Measurements from ENCODE around the gene ERICH4.
"Not testable (repeated sequence)": the region's sequence is repeated elsewhere in the genome, so short reads cannot be mapped to it uniquely, and the experiment has no call there.

ERICH4 gene

DNA sequence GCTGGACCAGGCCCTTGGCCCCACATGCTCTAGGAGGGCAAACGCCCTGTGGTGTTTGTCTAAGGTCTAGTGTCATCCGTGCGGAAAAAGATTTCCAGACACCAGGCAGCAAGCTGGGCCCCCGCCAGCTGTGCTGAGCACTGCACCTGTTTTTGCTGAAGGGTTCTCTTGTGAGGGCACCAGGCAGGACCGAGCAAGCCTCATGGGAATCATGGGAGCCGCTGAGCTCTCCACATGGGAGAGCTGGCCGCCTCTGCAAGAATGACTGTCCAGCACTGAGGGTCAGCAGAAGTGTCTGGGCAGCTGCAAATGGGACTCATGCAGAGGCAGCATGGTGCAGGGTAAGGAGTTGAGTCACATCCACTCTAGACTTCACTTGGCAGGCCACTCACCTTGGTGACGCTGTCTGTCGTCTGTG, 27.8 kb upstream of the ERICH4 start:
- DNase-seq: no peak

DNA sequence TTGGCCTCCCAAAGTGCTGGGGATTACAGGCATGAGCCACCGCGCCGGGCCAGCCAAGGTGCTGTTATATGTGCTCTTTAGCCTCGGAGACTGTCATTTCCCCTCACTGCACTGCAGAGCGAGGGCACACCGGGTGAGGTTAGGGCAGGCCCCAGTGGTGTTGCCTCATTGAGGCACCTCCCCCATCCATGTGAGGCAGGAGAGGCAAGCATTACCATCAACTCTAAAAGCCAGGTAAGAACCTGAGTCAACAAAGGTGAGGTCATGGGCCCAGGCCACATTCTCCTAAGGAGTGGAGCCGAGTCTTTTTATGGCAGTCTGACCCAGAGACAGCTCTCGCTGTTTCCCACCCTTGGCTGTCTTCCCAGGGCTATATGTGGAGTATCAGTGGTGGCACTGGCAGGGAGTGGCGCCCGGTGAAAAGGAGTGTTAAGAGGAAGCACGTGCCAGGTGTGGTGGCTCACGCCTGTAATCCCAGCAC, 26.7 kb upstream of the ERICH4 start:
- DNase-seq: no peak

- peak; percentile 16 to 79 for DNase-seq
Measured at GRCh38 chr19:41420101-41420880, 22.7 kb upstream of the ERICH4 start.

DNA sequence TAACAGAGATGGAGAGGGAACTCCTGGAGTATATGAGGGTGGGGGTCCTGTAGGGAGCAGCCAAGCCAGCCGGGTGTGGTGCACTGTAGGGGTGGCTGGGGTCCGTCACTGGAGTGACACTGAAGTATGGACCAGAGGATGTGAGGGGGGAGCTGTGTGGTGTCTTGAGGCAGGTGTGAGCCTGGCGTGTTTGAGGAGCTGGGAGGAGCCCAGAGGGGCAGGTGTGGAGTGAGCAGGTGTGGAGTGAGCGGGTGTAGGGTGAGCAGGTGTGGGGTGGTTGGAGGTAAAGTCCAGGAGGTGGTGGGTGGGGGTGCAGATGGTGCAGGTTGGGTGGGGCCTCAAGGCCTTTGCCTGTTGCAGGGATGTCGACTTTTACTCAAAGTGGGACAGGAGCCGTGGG, 21.6 kb upstream of the ERICH4 start:
- DNase-seq: no peak

GRCh38 chr19:41421973-41422372, 21.0 kb upstream of the ERICH4 start:
- no peak for DNase-seq

DNA sequence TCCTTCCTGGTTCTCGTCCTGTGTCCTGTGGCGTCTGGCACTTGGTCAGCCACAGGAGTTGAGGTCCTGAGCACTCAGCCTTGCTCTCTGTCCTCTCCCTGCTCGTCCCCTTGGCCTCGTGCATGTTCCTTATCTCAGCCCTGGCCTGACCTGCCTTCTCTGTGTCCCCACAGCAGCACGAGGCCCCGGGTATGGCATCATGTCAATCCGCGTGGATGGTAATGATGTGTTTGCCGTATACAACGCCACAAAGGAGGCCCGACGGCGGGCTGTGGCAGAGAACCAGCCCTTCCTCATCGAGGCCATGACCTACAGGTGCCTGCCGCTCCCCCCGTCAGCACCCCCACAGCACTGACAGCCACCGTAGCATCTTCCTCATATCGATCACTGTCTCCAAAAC, 20.5 kb upstream of the ERICH4 start:
- DNase-seq: no peak

DNA sequence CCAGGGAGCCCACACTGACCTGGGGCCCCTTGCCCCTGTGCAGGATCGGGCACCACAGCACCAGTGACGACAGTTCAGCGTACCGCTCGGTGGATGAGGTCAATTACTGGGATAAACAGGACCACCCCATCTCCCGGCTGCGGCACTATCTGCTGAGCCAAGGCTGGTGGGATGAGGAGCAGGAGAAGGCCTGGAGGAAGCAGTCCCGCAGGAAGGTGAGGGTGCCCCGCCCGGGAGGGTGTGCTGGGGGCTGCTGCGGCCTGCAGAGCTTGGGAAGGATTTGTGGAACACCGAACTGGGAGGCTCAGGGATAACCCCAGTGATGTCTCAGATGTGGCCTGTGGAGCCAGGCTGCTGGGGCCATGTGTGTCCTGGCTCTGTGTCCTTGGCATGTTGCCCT, 20.0 kb upstream of the ERICH4 start:
- DNase-seq: no peak

GRCh38 chr19:41424335-41425173, 18.4 kb upstream of the ERICH4 start:
- DNase-seq: no peak

DNA sequence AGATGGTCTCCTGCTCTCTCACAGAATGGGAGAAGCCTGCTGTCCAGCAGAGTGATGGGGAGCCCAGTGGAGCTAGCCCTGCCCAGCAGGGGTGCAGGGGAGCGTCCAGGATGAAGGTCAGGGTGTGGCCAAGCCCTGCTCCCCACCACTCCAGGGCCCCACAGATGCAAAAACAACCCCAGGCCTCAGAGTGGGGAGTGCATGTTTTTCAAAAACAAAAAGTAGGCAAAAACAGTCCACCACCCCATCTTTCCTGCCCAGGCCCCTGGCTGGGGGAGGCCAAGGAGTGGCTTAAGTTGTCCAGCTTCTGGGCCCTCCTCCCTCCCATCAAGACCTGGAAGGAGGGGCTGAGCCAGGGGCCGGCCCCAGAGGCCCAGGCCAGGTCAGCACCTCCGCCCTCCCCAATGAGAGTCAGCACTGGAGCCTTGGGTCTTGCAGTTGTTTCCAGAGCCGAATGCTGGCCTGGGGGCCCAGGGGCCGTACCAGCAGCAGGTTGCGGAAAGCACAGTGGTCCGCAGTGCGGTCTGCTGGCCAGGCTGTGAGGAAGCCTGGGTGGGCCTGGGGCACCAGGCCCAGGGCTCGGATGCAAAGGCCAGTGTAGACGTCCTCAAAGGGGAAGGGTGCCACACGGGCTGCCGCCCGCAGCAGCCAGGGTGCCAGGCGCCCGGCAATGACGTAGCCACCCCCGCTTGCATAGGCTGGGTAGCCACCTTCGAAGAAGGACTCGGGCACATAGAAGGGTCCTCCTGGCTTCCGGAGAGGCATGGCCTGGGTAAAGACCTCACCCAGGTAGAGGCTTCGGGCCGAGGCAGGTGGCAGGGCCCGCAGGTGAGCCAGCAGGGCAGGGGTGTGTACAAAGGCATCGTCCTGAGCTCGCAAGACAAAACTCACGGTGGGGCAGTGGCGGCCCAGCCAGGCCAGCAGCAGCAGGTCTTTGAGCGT, 17.5 kb upstream of the ERICH4 start:
- DNase-seq: no peak

- no peak for DNase-seq
Measured at GRCh38 chr19:41426116-41426841, 16.7 kb upstream of the ERICH4 start.

GRCh38 chr19:41426952-41427646, 15.9 kb upstream of the ERICH4 start, which contains the start of gene B3GNT8:
Gene B3GNT8, minus strand, starts transcription at chr19:41427374. Its CDS starts 596 bp downstream, at chr19:41426778.
- peak; percentile 51 to 60 for DNase-seq

GRCh38 chr19:41427647-41428480, 15.1 kb upstream of the ERICH4 start:
- DNase-seq: peak; percentile 51 to 53

DNA sequence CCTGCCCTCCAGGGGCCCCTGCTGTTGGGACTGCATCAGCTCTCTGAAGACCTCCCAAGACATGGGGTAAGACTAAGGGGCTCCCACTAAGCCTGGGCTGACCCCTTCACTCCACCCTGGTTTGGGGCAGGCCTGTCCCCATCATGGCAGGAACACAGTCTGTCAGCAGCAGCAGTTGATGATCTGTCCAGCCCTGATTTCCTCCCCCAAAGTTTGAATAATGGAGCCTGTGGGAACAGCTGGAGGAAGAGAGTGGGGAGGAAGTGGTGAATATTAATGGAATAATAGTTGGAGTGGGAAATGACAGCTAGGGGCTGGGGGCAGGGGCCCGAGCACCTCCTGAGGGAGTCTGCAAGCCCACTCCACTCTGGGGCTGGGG, 14.5 kb upstream of the ERICH4 start:
- DNase-seq: no peak

DNA sequence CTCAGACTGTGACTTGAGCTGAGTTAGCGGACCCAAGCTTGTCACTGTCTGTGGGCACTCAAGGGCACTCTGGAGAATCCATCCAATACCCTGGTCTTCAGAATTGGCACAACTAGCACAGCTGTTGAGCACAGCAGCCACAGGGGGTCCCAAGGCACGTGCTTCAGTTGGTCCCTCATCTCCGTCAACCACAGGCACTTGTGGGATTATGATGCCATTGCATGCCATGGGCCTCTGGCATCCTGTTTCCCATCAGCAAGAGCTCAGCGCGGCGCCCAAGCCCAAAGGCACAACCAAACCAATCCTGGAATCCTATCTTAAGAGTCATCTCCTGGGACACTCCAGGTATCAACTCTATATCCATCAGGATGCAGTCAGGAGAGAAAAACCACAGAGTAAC, 12.0 kb upstream of the ERICH4 start:
- DNase-seq: no peak

DNA sequence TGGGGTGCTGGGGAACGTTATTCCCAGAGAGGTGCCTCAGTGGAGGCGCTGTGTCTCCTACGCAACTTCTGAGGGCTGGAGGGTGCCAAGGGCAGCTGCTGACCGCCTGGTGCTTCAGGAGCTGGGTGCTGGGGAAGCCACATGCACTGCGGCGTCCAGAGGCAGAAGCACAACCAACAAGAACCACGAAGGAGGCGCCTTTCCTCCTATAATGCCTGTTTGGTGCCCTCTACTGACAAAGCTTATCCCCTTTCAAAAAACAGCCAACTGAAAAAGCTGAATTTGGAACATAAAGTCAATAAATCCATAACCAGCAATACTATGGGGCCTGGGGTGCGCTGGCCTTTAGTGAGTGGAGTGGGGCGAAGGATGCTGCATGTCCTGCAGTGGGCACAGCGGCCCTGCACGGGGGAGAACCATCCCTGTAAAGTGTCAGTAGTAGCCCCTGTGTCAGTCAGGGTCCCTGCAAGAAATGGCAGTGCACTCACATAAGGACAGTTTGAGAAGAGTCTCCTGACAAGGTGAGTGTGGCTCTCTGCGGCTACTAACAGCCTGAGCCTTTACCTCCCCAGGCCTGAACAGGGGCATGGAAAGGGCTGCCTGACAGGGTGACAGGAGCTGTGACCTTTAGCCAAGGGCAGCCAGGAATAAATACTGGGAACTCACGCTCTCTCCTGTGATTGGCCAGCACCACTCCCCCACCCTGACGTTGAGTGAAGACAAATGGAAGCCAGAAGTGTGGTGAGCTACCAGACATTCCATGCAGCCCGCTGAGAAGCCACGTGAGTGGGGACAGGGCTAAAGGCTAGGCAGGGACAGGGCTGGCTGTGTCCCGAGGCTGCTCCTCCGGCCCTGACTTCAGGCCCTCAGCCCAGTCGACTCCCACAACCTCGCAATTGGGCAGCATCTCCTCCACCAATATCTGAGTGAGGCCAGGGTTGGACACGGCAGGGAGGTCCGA, 11.2 kb upstream of the ERICH4 start:
- DNase-seq: peak in 1 of 2 donors; percentile 54

DNA sequence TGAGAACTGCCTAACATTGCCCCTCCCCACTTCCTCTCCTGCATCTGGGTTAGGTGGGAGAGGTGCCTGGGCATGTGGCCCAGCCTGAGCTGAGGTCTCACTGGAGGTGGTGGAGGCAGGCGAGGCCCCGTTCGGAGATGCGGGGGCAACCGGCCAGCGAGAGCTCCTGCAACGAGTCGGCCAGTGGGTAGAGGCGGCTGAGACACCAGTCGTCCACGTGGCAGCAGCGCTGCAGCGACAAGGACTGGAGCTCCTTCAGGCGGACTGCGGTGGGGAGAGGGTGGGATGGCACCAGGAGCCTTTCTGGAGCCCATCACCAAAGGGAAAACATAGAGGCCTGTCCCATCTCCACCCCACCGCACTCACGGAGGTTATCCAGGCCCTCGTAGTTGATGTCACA, 9.8 kb upstream of the ERICH4 start:
- no peak for DNase-seq

GRCh38 chr19:41434450-41434849, 8.5 kb upstream of the ERICH4 start:
- peak in 1 of 2 donors; percentile 38 for DNase-seq

DNA sequence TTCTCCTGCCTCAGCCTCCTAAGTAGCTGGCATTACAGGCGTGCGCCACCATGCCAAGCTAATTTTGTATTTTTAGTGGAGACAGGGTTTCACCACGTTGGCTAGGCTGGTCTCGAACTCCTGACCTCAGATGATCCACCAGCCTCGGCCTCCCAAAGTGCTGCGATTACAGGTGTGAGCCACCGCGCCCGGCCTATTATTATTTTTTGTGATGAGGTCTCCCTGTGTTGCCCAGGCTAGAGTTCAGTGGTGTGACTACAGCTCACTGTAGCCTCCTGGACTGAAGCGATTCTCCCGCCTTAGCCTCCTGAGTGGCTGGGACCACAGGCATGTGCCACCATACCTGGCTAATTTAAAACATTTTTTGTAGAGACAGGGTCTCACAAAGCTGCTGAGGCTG, 7.6 kb upstream of the ERICH4 start:
- not testable (repeated sequence) for DNase-seq

Measured in bone marrow (tissue), 2 donors.